GM12878 (cell line): ENCODE data around the gene NFATC1. TPM values are rescaled to one million over a fixed set of nuclear protein-coding genes. Genes with fewer than 3 reads are reported as not detected.

Source experiments
- ATAC-seq: fragments of 200-7000 bp; cut with Tn5 transposase; 3 replicates; pipeline ENCODE4 v1.9.1; 2020; ENCODE audit warnings: mild to moderate bottlenecking, moderate library complexity
- BruUV-seq: library from RNA; stranded (reverse); fragments of 400-500 nt; replicated peaks from 2 replicates; lab custom pipeline; 2021; lab: Mats Ljungman, UMichigan
- CTCF ChIA-PET: fragments of 300-600 bp; sonication (Branson Sonifier 250); formaldehyde crosslinking; extraction: SDS; loops from one replicate; lab custom pipeline; 2021; ENCODE audit warnings: inconsistent platforms; lab: Yijun Ruan, JAX
- POLR2A ChIA-PET: fragments of 350-600 bp; formaldehyde crosslinking; extraction: SDS; loops from one replicate; lab custom pipeline; 2021; ENCODE audit warnings: inconsistent platforms; lab: Charles Lee
- RAD21 ChIA-PET: fragments of 300-600 bp; sonication (Branson Sonifier 250); formaldehyde crosslinking; loops from one replicate; lab custom pipeline; 2023; ENCODE audit warnings: antibody characterized with exemption; ENCODE audit not compliant: unreplicated experiment; lab: Charles Lee
- SMC1A ChIA-PET: fragments of 300-600 bp; sonication (Branson Sonifier 250); formaldehyde crosslinking; loops from one replicate; lab custom pipeline; 2023; ENCODE audit not compliant: unreplicated experiment, uncharacterized antibody; lab: Charles Lee
- DNase-seq: peaks from one replicate; pipeline ENCODE4 v3.0.0-alpha.2; 2011; ENCODE audit warnings: low read depth, low spot score
- FAIRE-seq: peaks from 3 replicates; lab custom pipeline; 2011; peaks lifted over from hg19 to GRCh38; lab: Jason Lieb, UNC
- H2AFZ ChIP-seq: 2 replicates; pipeline ENCODE4 v1.6.0; 2011; ENCODE audit warnings: low read depth, low read length, control low read depth; ENCODE audit not compliant: control insufficient read depth
- H3K27ac ChIP-seq: 2 replicates; pipeline ENCODE4 v1.5.1; 2011; ENCODE audit warnings: control low read depth; ENCODE audit not compliant: control insufficient read depth, insufficient read depth
- H3K27me3 ChIP-seq, 2 experiments: replicated peaks in 1 of 2; 2 replicates each; pipeline versions ENCODE4 v1.6.0 to v1.6.1; 2011; ENCODE audit warnings: low read length in 1 of 2; ENCODE audit not compliant: control insufficient read depth in 2 of 2, insufficient read depth in 2 of 2
- H3K36me3 ChIP-seq, 2 experiments: 2 replicates each; pipeline ENCODE4 v1.5.1; 2011; ENCODE audit warnings: low read length in 1 of 2; ENCODE audit not compliant: control insufficient read depth in 2 of 2, insufficient read depth in 2 of 2
- H3K4me1 ChIP-seq: 2 replicates; pipeline ENCODE4 v1.6.1; 2011; ENCODE audit warnings: mild to moderate bottlenecking, low read length, moderate library complexity, mixed read lengths; ENCODE audit not compliant: control insufficient read depth, insufficient read depth
- H3K4me2 ChIP-seq: 2 replicates; pipeline ENCODE4 v1.6.0; 2011; ENCODE audit warnings: control low read depth; ENCODE audit not compliant: control insufficient read depth, insufficient read depth
- H3K4me3 ChIP-seq: fragments of 200-600 bp; sonication (generic); 2 replicates; pipeline ENCODE4 v1.5.1; 2016
- H3K79me2 ChIP-seq: 2 replicates; pipeline ENCODE4 v1.6.0; 2011; ENCODE audit warnings: low read length; ENCODE audit not compliant: control insufficient read depth, insufficient read depth
- H3K9ac ChIP-seq: 2 replicates; pipeline ENCODE4 v1.8.0; 2011; ENCODE audit warnings: low read length, control low read depth, mixed read lengths; ENCODE audit not compliant: control insufficient read depth, insufficient read depth
- H3K9me3 ChIP-seq: replicated peaks from 3 replicates; pipeline ENCODE4 v1.5.1; 2011; ENCODE audit warnings: mild to moderate bottlenecking, low read length; ENCODE audit not compliant: control insufficient read depth, insufficient read depth
- H4K20me1 ChIP-seq: 2 replicates; pipeline ENCODE4 v1.6.0; 2011; ENCODE audit not compliant: control insufficient read depth, insufficient read depth
- BHLHE40 ChIP-seq, 2 experiments: fragments of 450-650 bp in 1 of 2; IDR thresholded peaks; 2 replicates each; pipeline ENCODE4 v1.6.1; 2011 to 2017; ENCODE audit warnings: low read depth in 2 of 2, borderline replicate concordance in 1 of 2, improper control_type of control experiment in 1 of 2, low read length in 1 of 2, mild to moderate bottlenecking in 1 of 2
- CBX5 ChIP-seq: sonication (generic); IDR thresholded peaks from 2 replicates; pipeline ENCODE4 v1.6.1; 2016; ENCODE audit warnings: low read depth, moderate library complexity, mild to moderate bottlenecking, inconsistent platforms
- CHD2 ChIP-seq: IDR thresholded peaks from 2 replicates; pipeline ENCODE4 v1.6.1; 2011; ENCODE audit warnings: low read depth, low read length, improper control_type of control experiment, borderline replicate concordance
- GABPA ChIP-seq: IDR thresholded peaks from 2 replicates; pipeline ENCODE4 v1.6.1; 2014; ENCODE audit warnings: antibody characterized with exemption, low read depth, mild to moderate bottlenecking, inconsistent platforms
- JUND ChIP-seq: IDR thresholded peaks from 2 replicates; pipeline ENCODE4 v1.6.1; 2012; ENCODE audit warnings: low read depth, mild to moderate bottlenecking, low read length, improper control_type of control experiment, moderate library complexity
- LARP7 ChIP-seq: fragments of 450-650 bp; IDR thresholded peaks from 2 replicates; pipeline ENCODE4 v1.6.1; 2017; ENCODE audit warnings: mild to moderate bottlenecking
- MEF2A ChIP-seq: IDR thresholded peaks from 2 replicates; pipeline ENCODE4 v1.6.1; 2011; ENCODE audit warnings: low read depth, mild to moderate bottlenecking, low read length, moderate library complexity; ENCODE audit not compliant: insufficient read depth
- MTA3 ChIP-seq: IDR thresholded peaks from 2 replicates; pipeline ENCODE4 v1.6.1; 2012; ENCODE audit warnings: low read length, inconsistent platforms, borderline replicate concordance
- MYC ChIP-seq: IDR thresholded peaks from 2 replicates; pipeline ENCODE4 v1.6.1; 2011; ENCODE audit warnings: mild to moderate bottlenecking, low read length, moderate library complexity, inconsistent platforms; ENCODE audit not compliant: insufficient read depth, insufficient replicate concordance, insufficient read length, severe bottlenecking
- NR2C1 ChIP-seq: fragments of 450-650 bp; IDR thresholded peaks from 2 replicates; pipeline ENCODE4 v1.6.1; 2017; ENCODE audit warnings: antibody characterized with exemption, mild to moderate bottlenecking, moderate library complexity
- SIX5 ChIP-seq: IDR thresholded peaks from 2 replicates; pipeline ENCODE4 v1.6.1; 2011; ENCODE audit warnings: mild to moderate bottlenecking, low read depth, low read length, moderate library complexity; ENCODE audit not compliant: severe bottlenecking
- SREBF2 ChIP-seq: IDR thresholded peaks from 2 replicates; pipeline ENCODE4 v1.6.1; 2012; ENCODE audit warnings: mild to moderate bottlenecking, low read length
- SUPT20H ChIP-seq: IDR thresholded peaks from 2 replicates; pipeline ENCODE4 v1.6.1; 2011; ENCODE audit warnings: low read depth, mild to moderate bottlenecking, low read length, moderate library complexity, borderline replicate concordance; ENCODE audit not compliant: control insufficient read depth
- TCF12 ChIP-seq: IDR thresholded peaks from 2 replicates; pipeline ENCODE4 v1.6.1; 2011; ENCODE audit warnings: low read depth, mild to moderate bottlenecking, low read length
- TCF3 ChIP-seq: IDR thresholded peaks from 2 replicates; pipeline ENCODE4 v1.6.1; 2012; ENCODE audit warnings: low read depth, mild to moderate bottlenecking, low read length, borderline replicate concordance; ENCODE audit not compliant: insufficient read depth
- WRNIP1 ChIP-seq: IDR thresholded peaks from 2 replicates; pipeline ENCODE4 v1.6.1; 2011; ENCODE audit warnings: low read depth, low read length, improper control_type of control experiment, borderline replicate concordance
- WGBS: methylation state at CpG from one replicate; pipeline ENCODE4 v1.1.6; 2016; ENCODE audit warnings: low lambda C conversion rate; ENCODE audit not compliant: insufficient replicate concordance, insufficient coverage; ENCODE audit errors: missing lambda C conversion rate; 5-methylcytosine and 5-hydroxymethylcytosine counted together
- in situ Hi-C: fragments of 300-500 bp; cut with MboI; formaldehyde crosslinking; loops from 9 replicates; pipeline ENCODE4 v1.14.3; 2018; ENCODE audit warnings: mixed read lengths
- intact Hi-C: fragments of 100-400 bp; cut with micrococcal nuclease; formaldehyde crosslinking; loops from one replicate; pipeline ENCODE4 v1.14.2; 2022; ENCODE audit not compliant: unreplicated experiment
- polyA plus RNA-seq, 11 experiments: library from polyadenylated mRNA; depleted of rRNA in 4 of 11; unstranded in 6 of 11; stranded (reverse) in 5 of 11; fragments of >200 nt; fragmentation: Nextera tagmentation in 4 of 11; fragmentation: Illumina TruSeq in 1 of 11; extraction: Ambion mirVana in 4 of 11; extraction: Trizol in 1 of 11; gene quantifications; 1 replicate in 1 of 11; 2 replicates in 10 of 11; pipeline versions ENCODE4 v1.2.1 to v1.2.3, GENCODE V29; 2011 to 2016; ENCODE audit warnings: inconsistent platforms in 2 of 11, missing spikeins in 2 of 11, low read depth in 1 of 11
- total RNA-seq, 4 experiments: library from RNA; depleted of rRNA in 3 of 4; stranded (reverse); fragments of >200 nt in 3 of 4; fragmentation: Illumina TruSeq in 1 of 4; extraction: Trizol in 1 of 4; gene quantifications; 2 replicates each; pipeline versions ENCODE4 v1.2.1 to v1.2.3, GENCODE V29; 2013 to 2021
- TF ChIP-seq, protein P1 (sequence below): fragments of 450-650 bp; formaldehyde crosslinking; IDR thresholded peaks from 2 replicates; pipeline ENCODE4 v1.4.0; 2022; ENCODE audit warnings: mild to moderate bottlenecking, moderate library complexity
- TF ChIP-seq, protein P2 (sequence below): IDR thresholded peaks from 2 replicates; pipeline ENCODE4 v1.6.1; 2011; ENCODE audit warnings: borderline replicate concordance, low read depth, mild to moderate bottlenecking, moderate library complexity, low read length; ENCODE audit not compliant: insufficient read depth, poor library complexity, severe bottlenecking
- TF ChIP-seq, protein P3 (sequence below): IDR thresholded peaks from 2 replicates; pipeline ENCODE4 v1.6.1; 2011; ENCODE audit warnings: low read depth, mild to moderate bottlenecking, low read length, moderate library complexity, borderline replicate concordance; ENCODE audit errors: extremely low read depth

Gene NFATC1
- total and polyA plus RNA-seq, 10 of the 15 experiments (the other 5 are each of a cell fraction or from before 2014, with no cell fraction given): 0.84 to 20.8 (median 5.1) TPM

DNA sequence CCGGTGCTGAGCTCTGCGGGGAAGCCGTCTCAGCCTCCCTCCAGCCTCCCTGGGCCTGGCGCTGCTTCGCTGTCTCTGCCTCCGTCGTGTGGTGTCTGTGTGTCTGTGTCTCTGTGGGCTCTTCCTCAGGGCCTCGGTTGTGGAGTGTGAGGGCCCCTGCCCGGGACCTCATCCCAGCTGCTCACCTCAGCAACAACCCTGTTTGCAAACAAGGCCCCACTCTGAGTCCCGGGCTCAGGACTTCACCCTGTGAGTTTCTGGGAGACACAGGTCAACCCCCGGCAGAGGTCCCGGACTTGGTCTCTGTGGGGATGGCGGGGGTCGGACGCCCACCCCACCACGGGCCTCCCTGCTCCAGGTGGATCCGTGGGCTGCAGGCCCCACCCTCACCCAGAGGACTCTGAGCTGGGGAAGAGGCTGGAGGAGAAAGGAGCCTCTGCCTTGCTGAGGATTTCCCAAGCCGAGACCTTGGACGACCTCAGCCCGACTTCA, 156.5 kb downstream of the NFATC1 start (continued):
- TF ChIP-seq NR2C1: no peak
- TF ChIP-seq SIX5: no peak
- no peak for TF ChIP-seq TCF12
- TF ChIP-seq WRNIP1: no peak
- no peak for TF ChIP-seq SUPT20H
- TF ChIP-seq, protein P1, sequence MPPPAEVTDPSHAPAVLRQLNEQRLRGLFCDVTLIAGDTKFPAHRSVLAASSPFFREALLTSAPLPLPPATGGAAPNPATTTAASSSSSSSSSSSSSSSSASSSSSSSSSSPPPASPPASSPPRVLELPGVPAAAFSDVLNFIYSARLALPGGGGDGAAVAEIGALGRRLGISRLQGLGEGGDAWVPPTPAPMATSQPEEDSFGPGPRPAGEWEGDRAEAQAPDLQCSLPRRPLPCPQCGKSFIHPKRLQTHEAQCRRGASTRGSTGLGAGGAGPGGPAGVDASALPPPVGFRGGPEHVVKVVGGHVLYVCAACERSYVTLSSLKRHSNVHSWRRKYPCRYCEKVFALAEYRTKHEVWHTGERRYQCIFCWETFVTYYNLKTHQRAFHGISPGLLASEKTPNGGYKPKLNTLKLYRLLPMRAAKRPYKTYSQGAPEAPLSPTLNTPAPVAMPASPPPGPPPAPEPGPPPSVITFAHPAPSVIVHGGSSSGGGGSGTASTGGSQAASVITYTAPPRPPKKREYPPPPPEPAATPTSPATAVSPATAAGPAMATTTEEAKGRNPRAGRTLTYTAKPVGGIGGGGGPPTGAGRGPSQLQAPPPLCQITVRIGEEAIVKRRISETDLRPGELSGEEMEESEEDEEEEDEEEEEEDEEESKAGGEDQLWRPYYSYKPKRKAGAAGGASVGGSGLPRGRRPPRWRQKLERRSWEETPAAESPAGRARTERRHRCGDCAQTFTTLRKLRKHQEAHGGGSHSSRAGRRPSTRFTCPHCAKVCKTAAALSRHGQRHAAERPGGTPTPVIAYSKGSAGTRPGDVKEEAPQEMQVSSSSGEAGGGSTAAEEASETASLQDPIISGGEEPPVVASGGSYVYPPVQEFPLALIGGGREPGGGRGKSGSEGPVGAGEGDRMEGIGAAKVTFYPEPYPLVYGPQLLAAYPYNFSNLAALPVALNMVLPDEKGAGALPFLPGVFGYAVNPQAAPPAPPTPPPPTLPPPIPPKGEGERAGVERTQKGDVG (CRISPR knock-in tag): no peak
- TF ChIP-seq, all 136 proteins: peak for 0

DNA sequence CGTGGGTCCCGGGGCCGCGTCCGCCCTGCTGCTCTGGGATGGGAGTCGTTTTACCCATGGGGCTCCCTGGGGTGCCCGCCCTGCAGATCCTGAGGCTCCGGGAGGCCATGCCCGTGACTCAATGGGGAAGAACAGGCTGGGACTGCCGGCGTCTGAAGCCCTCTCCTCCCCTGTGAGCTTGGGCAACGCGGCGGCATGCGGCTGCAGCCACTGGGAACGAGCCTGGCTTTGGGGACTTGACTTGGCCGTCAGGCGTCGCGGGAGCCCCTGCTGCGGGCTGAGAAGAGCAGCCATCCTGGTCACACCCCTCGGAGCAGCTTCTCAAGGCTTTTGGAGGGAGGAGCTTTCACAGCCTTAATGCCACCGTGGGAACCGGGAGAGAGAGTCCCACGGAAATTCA, 157.0 kb downstream of the NFATC1 start:
- ChIA-PET CTCF (no interaction called here), POLR2A (no interaction called here), RAD21 (no interaction called here), SMC1A (no interaction called here)
- ATAC-seq: no peak
- no peaks in the 10 kb centered on the region for H3K4me1 ChIP-seq
- H4K20me1 ChIP-seq: no peaks in the 10 kb centered on the region
- no peak overlapping the region for H3K4me2 ChIP-seq
- H2AFZ ChIP-seq: no peak overlapping the region
- no peak overlapping the region for H3K27ac ChIP-seq
- H3K79me2 ChIP-seq: no peaks in the 10 kb centered on the region
- DNase-seq: no peak
- 69% methylated on average over 22 of the region's 25 CpGs for WGBS
- no peaks in the 10 kb centered on the region; the same call in 2 of the 3 replicates for H3K9me3 ChIP-seq
- intact Hi-C loops: no loop called here
- FAIRE-seq: no peak
- no peak for TF ChIP-seq MEF2A
- TF ChIP-seq CBX5: no peak
- TF ChIP-seq BHLHE40 (IDR thresholded peaks at IDR 0.05; ENCODE audit: borderline replicate concordance in 1 of 2, low read depth in 2 of 2, low read length in 1 of 2): no peak
- no peak for TF ChIP-seq JUND
- TF ChIP-seq, protein P2, sequence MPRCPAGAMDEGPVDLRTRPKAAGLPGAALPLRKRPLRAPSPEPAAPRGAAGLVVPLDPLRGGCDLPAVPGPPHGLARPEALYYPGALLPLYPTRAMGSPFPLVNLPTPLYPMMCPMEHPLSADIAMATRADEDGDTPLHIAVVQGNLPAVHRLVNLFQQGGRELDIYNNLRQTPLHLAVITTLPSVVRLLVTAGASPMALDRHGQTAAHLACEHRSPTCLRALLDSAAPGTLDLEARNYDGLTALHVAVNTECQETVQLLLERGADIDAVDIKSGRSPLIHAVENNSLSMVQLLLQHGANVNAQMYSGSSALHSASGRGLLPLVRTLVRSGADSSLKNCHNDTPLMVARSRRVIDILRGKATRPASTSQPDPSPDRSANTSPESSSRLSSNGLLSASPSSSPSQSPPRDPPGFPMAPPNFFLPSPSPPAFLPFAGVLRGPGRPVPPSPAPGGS: no peak
- no peak for TF ChIP-seq SREBF2
- TF ChIP-seq, protein P3, sequence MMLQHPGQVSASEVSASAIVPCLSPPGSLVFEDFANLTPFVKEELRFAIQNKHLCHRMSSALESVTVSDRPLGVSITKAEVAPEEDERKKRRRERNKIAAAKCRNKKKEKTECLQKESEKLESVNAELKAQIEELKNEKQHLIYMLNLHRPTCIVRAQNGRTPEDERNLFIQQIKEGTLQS: no peak
- no peak for TF ChIP-seq MYC
- TF ChIP-seq CHD2: no peak
- TF ChIP-seq LARP7: no peak
- no peak for TF ChIP-seq GABPA
- no peak for TF ChIP-seq TCF3
- TF ChIP-seq MTA3: no peak
- no peaks in the 10 kb centered on the region for H3K36me3 ChIP-seq
- BruUV-seq: no TSS peak
- H3K9ac ChIP-seq: no peak overlapping the region
- no peaks in the 10 kb centered on the region for H3K27me3 ChIP-seq
- no peak overlapping the region for H3K4me3 ChIP-seq
- in situ Hi-C loops: no loop called here
